ENCODE results near the gene GNG5.

Gene GNG5

GRCh38 chr1:84504580-84505492, 1.5 kb downstream of the GNG5 start:
- peak overlapping the region; percentile 98 for H3K4me3 ChIP-seq (ENCODE audit: low read length)
- no peak for TF ChIP-seq ZNF274 (IDR thresholded peaks at IDR 0.05; ENCODE audit: low read depth, low read length)

- TF ChIP-seq ZNF274 (IDR thresholded peaks at IDR 0.05; ENCODE audit: low read depth, low read length): no peak
- H3K4me3 ChIP-seq (ENCODE audit: low read length): no peak overlapping the region
These were observed 3.5 kb downstream of the GNG5 start for GRCh38 chr1:84502927-84503326.

GRCh38 chr1:84497631-84498275, 8.6 kb downstream of the GNG5 start:
- TF ChIP-seq ZNF274 (IDR thresholded peaks at IDR 0.05; ENCODE audit: low read depth, low read length): no peak

GRCh38 chr1:84496498-84496897, 9.9 kb downstream of the GNG5 start:
- no peak for TF ChIP-seq ZNF274 (IDR thresholded peaks at IDR 0.05; ENCODE audit: low read depth, low read length)
- no peak overlapping the region for H3K4me3 ChIP-seq (ENCODE audit: low read length)

More at GRCh38 chr1:84497631-84498275, 8.6 kb downstream of the GNG5 start:
- no peak overlapping the region for H3K4me3 ChIP-seq (ENCODE audit: low read length)

- TF ChIP-seq ZNF274 (IDR thresholded peaks at IDR 0.05; ENCODE audit: low read depth, low read length): no peak
- no peak overlapping the region for H3K4me3 ChIP-seq (ENCODE audit: low read length)
These were observed 12.6 kb downstream of the GNG5 start for GRCh38 chr1:84493747-84494146.

- H3K4me3 ChIP-seq (ENCODE audit: low read length): no peak overlapping the region
- no peak for TF ChIP-seq ZNF274 (IDR thresholded peaks at IDR 0.05; ENCODE audit: low read depth, low read length)
These were observed 13.7 kb downstream of the GNG5 start for GRCh38 chr1:84492726-84493125.

- no peak overlapping the region for H3K4me3 ChIP-seq (ENCODE audit: low read length)
- TF ChIP-seq ZNF274 (IDR thresholded peaks at IDR 0.05; ENCODE audit: low read depth, low read length): no peak
These were observed 16.6 kb downstream of the GNG5 start for GRCh38 chr1:84489766-84490165.

- no peak overlapping the region for H3K4me3 ChIP-seq (ENCODE audit: low read length)
- no peak for TF ChIP-seq ZNF274 (IDR thresholded peaks at IDR 0.05; ENCODE audit: low read depth, low read length)
These were observed 18.3 kb downstream of the GNG5 start for GRCh38 chr1:84488107-84488506.

GRCh38 chr1:84481317-84481716, 25.1 kb downstream of the GNG5 start:
- TF ChIP-seq ZNF274 (IDR thresholded peaks at IDR 0.05; ENCODE audit: low read depth, low read length): no peak
- H3K4me3 ChIP-seq (ENCODE audit: low read length): no peak overlapping the region; the same call in 1 of the 2 replicates

- H3K4me3 ChIP-seq (ENCODE audit: low read length): peak overlapping the region; percentile 97; the same call in 1 of the 2 replicates
- no peak for TF ChIP-seq ZNF274 (IDR thresholded peaks at IDR 0.05; ENCODE audit: low read depth, low read length)
These were observed 25.7 kb downstream of the GNG5 start for GRCh38 chr1:84480650-84481049.

- peak overlapping the region; percentile 97 for H3K4me3 ChIP-seq (ENCODE audit: low read length)
- TF ChIP-seq ZNF274 (IDR thresholded peaks at IDR 0.05; ENCODE audit: low read depth, low read length): no peak
These were observed 26.4 kb downstream of the GNG5 start for GRCh38 chr1:84479998-84480397.

- peak within 1 kb of the TSS; percentile 97 for H3K4me3 ChIP-seq (ENCODE audit: low read length)
- no peak for TF ChIP-seq ZNF274 (IDR thresholded peaks at IDR 0.05; ENCODE audit: low read depth, low read length)
These were observed 27.2 kb downstream of the GNG5 start, which contains the start of gene RPF1 for GRCh38 chr1:84478876-84479868. RPF1 (plus strand) TSS chr1:84479266; CDS start chr1:84479282, 16 bp downstream.

GRCh38 chr1:84476225-84476624, 30.2 kb downstream of the GNG5 start:
- no peak for TF ChIP-seq ZNF274 (IDR thresholded peaks at IDR 0.05; ENCODE audit: low read depth, low read length)
- no peak overlapping the region for H3K4me3 ChIP-seq (ENCODE audit: low read length)

GRCh38 chr1:84467298-84467697, 39.1 kb downstream of the GNG5 start:
- no peak for TF ChIP-seq ZNF274 (IDR thresholded peaks at IDR 0.05; ENCODE audit: low read depth, low read length)
- H3K4me3 ChIP-seq (ENCODE audit: low read length): no peak overlapping the region

Measured in GM08714 (cell line).